HG03103 (cell line): ENCODE results near the gene UBE2G1.

ENCODE experiments used
- ATAC-seq: cut with Tn5 transposase; IDR thresholded peaks from one replicate; pipeline ENCODE4 v1.9.1; 2021; ENCODE audit warnings: low read depth; ENCODE audit not compliant: unreplicated experiment

UBE2G1 gene

GRCh38 chr17:4309897-4310296 lies 56.6 kb downstream of the UBE2G1 start:
- ATAC-seq: no peak

- no peak for ATAC-seq
Observed at GRCh38 chr17:4307179-4307930, 59.1 kb downstream of the UBE2G1 start.

GRCh38 chr17:4305224-4305623 lies 61.3 kb downstream of the UBE2G1 start:
- no peak for ATAC-seq

GRCh38 chr17:4304417-4305027 lies 62.0 kb downstream of the UBE2G1 start:
- ATAC-seq: no peak

GRCh38 chr17:4301066-4301465 lies 65.4 kb downstream of the UBE2G1 start:
- no peak for ATAC-seq

GRCh38 chr17:4297351-4297750 lies 69.1 kb downstream of the UBE2G1 start:
- no peak for ATAC-seq

GRCh38 chr17:4295686-4296085 lies 70.8 kb downstream of the UBE2G1 start:
- ATAC-seq: no peak

- ATAC-seq: no peak
Observed at GRCh38 chr17:4293572-4293971, 72.9 kb downstream of the UBE2G1 start.

- ATAC-seq: no peak
Observed at GRCh38 chr17:4287710-4288109, 78.8 kb downstream of the UBE2G1 start.

- ATAC-seq: no peak
Observed at GRCh38 chr17:4276514-4276913, 90.0 kb downstream of the UBE2G1 start.

GRCh38 chr17:4272972-4273368 lies 93.5 kb downstream of the UBE2G1 start:
- ATAC-seq: no peak

- ATAC-seq: no peak
Observed at GRCh38 chr17:4272213-4272971, 94.1 kb downstream of the UBE2G1 start.

- no peak for ATAC-seq
Observed at GRCh38 chr17:4270736-4271135, 95.7 kb downstream of the UBE2G1 start.

- no peak for ATAC-seq
Observed at GRCh38 chr17:4269915-4270314, 96.6 kb downstream of the UBE2G1 start.

- ATAC-seq: no peak
Observed at GRCh38 chr17:4267402-4267801, 99.1 kb downstream of the UBE2G1 start.

GRCh38 chr17:4266550-4266949 lies 99.9 kb downstream of the UBE2G1 start:
- ATAC-seq: no peak

- no peak for ATAC-seq
Observed at GRCh38 chr17:4263282-4264215, 102.9 kb downstream of the UBE2G1 start, which contains the start of gene ANKFY1. TSS of gene ANKFY1 (minus strand) at chr17:4263979. CDS start at chr17:4263941, 38 bp downstream.

- no peak for ATAC-seq
Observed at GRCh38 chr17:4262703-4263102, 103.8 kb downstream of the UBE2G1 start.

- ATAC-seq: no peak
Observed at GRCh38 chr17:4261452-4261851, 105.0 kb downstream of the UBE2G1 start.

GRCh38 chr17:4258867-4259266 lies 107.6 kb downstream of the UBE2G1 start:
- no peak for ATAC-seq
